IMR-90 (cell line): ENCODE results near the gene SIPA1L3.

Experiments
- POLR2A ChIP-seq: IDR thresholded peaks from 2 replicates; pipeline ENCODE4 v1.6.1; 2012; ENCODE audit warnings: mild to moderate bottlenecking, low read depth, low read length
- RAD21 ChIP-seq: IDR thresholded peaks from 2 replicates; pipeline ENCODE4 v1.6.1; 2012; ENCODE audit warnings: low read length, improper control_type of control experiment
- TF ChIP-seq, protein P1 (sequence below): conservative IDR thresholded peaks from 2 replicates; pipeline ENCODE4 v1.5.1; 2012; ENCODE audit warnings: mild to moderate bottlenecking, low read depth, low read length, improper control_type of control experiment

DNA sequence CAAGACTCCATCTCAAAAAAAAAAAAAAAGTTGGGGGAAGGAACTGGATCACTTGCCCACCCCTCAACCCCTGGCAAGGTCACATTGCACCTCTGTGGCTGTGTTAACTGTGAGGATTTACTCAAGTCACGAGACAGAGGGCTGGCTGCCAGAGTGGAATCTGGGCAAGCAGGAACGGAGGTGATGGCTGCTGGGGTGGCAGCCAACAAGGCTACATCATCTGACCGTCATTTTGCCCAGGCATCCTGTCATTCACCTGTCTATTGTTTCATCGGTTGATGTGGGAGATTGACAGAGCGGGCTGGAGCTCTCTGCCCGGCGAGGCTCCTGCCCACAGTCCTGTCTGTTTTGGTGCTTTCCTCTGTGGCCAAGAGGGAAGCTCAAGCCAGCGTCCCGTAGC is 241.3 kb downstream of the SIPA1L3 start:
- TF ChIP-seq, protein P1, sequence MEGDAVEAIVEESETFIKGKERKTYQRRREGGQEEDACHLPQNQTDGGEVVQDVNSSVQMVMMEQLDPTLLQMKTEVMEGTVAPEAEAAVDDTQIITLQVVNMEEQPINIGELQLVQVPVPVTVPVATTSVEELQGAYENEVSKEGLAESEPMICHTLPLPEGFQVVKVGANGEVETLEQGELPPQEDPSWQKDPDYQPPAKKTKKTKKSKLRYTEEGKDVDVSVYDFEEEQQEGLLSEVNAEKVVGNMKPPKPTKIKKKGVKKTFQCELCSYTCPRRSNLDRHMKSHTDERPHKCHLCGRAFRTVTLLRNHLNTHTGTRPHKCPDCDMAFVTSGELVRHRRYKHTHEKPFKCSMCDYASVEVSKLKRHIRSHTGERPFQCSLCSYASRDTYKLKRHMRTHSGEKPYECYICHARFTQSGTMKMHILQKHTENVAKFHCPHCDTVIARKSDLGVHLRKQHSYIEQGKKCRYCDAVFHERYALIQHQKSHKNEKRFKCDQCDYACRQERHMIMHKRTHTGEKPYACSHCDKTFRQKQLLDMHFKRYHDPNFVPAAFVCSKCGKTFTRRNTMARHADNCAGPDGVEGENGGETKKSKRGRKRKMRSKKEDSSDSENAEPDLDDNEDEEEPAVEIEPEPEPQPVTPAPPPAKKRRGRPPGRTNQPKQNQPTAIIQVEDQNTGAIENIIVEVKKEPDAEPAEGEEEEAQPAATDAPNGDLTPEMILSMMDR: no peak
- TF ChIP-seq POLR2A (no peak), RAD21 (no peak)
